T47D (cell line): ENCODE data around the gene HUNK.

ENCODE experiments used
- DNase-seq, 2 experiments: peaks; one replicate each; pipeline versions ENCODE4 v3.0.0 to v3.0.0-alpha.2; 2011 to 2012; ENCODE audit warnings: low read depth in 1 of 2, low spot score in 1 of 2
- JUND ChIP-seq: IDR thresholded peaks from 2 replicates; pipeline ENCODE4 v1.6.1; 2012; ENCODE audit warnings: low read depth
- in situ Hi-C: cut with HindIII; loops from 2 replicates; pipeline ENCODE4 v1.10.0; 2016; ENCODE audit warnings: low sequenced_read_pairs, low pct_unique_long_range_greater_than_20kb

The HUNK gene

GRCh38 chr21:31889460-31889859 lies 16.6 kb downstream of the HUNK start:
- no peak for TF ChIP-seq JUND
- no peak for DNase-seq
- in situ Hi-C loops, result no loop called here

- TF ChIP-seq JUND, result no peak
- in situ Hi-C loops, result no loop called here
- DNase-seq, result no peak
Measured at GRCh38 chr21:31892686-31893085, 19.9 kb downstream of the HUNK start.

- no peak for TF ChIP-seq JUND
- in situ Hi-C loops, result no loop called here
- peak in 1 of 2 experiments; percentile 79 for DNase-seq
Measured at GRCh38 chr21:31893851-31894415, 21.1 kb downstream of the HUNK start.

- TF ChIP-seq JUND, result no peak
- peak in 1 of 2 experiments; percentile 37 for DNase-seq
- in situ Hi-C loops, result no loop called here
Measured at GRCh38 chr21:31894457-31894856, 21.6 kb downstream of the HUNK start.

- no peak for DNase-seq
- in situ Hi-C loops, result no loop called here
- TF ChIP-seq JUND, result no peak
Measured at GRCh38 chr21:31895077-31895835, 22.4 kb downstream of the HUNK start.

GRCh38 chr21:31896019-31896418 lies 23.2 kb downstream of the HUNK start:
- no peak for DNase-seq
- TF ChIP-seq JUND, result no peak
- in situ Hi-C loops, result no loop called here

- in situ Hi-C loops, result no loop called here
- no peak for DNase-seq
- no peak for TF ChIP-seq JUND
Measured at GRCh38 chr21:31897311-31897710, 24.5 kb downstream of the HUNK start.

- no peak for DNase-seq
- in situ Hi-C loops, result no loop called here
- no peak for TF ChIP-seq JUND
Measured at GRCh38 chr21:31898933-31899630, 26.3 kb downstream of the HUNK start.

GRCh38 chr21:31900121-31900895 lies 27.5 kb downstream of the HUNK start:
- TF ChIP-seq JUND, result no peak
- DNase-seq, result no peak

GRCh38 chr21:31901315-31901714 lies 28.5 kb downstream of the HUNK start:
- no peak for TF ChIP-seq JUND
- in situ Hi-C loops, result no loop called here
- no peak for DNase-seq

More at GRCh38 chr21:31900121-31900895, 27.5 kb downstream of the HUNK start:
- in situ Hi-C loops, result no loop called here

GRCh38 chr21:31902438-31902837 lies 29.6 kb downstream of the HUNK start:
- in situ Hi-C loops, result no loop called here
- DNase-seq, result no peak
- no peak for TF ChIP-seq JUND

GRCh38 chr21:31903896-31904295 lies 31.1 kb downstream of the HUNK start:
- no peak for DNase-seq
- in situ Hi-C loops, result no loop called here
- TF ChIP-seq JUND, result no peak
